Loucy (cell line): ENCODE results near the gene CBLC.

Source experiments
- H2AFZ ChIP-seq: fragments of 200-600 bp; sonication (generic); 2 replicates; pipeline ENCODE4 v1.6.0; 2016; ENCODE audit warnings: antibody characterized with exemption, mild to moderate bottlenecking, low read length, moderate library complexity
- H3F3A ChIP-seq: fragments of 200-600 bp; 2 replicates; pipeline ENCODE4 v1.6.0; 2016; ENCODE audit warnings: antibody characterized with exemption, low read depth, mild to moderate bottlenecking
- H3K27me3 ChIP-seq: fragments of 200-600 bp; sonication (generic); 2 replicates; pipeline ENCODE4 v1.6.1; 2014; ENCODE audit warnings: low read length, mild to moderate bottlenecking; ENCODE audit not compliant: insufficient read depth, poor library complexity, severe bottlenecking
- H3K36me3 ChIP-seq: fragments of 200-600 bp; sonication (generic); 2 replicates; pipeline ENCODE4 v1.6.1; 2016; ENCODE audit warnings: low read length; ENCODE audit not compliant: insufficient read depth
- H3K4me1 ChIP-seq: fragments of 200-600 bp; sonication (generic); 2 replicates; pipeline ENCODE4 v1.5.1; 2014; ENCODE audit warnings: low read length, mild to moderate bottlenecking; ENCODE audit not compliant: insufficient read depth, poor library complexity, severe bottlenecking
- H3K4me2 ChIP-seq: fragments of 200-600 bp; sonication (generic); 2 replicates; pipeline ENCODE4 v1.6.0; 2014; ENCODE audit warnings: antibody characterized with exemption, low read length, low read depth, mild to moderate bottlenecking; ENCODE audit not compliant: poor library complexity, severe bottlenecking
- H3K4me3 ChIP-seq: fragments of 200-600 bp; sonication (generic); 2 replicates; pipeline ENCODE4 v1.5.1; 2014; ENCODE audit warnings: low read length, mild to moderate bottlenecking, mixed read lengths; ENCODE audit not compliant: poor library complexity, severe bottlenecking
- H3K79me2 ChIP-seq: fragments of 200-600 bp; sonication (generic); 2 replicates; pipeline ENCODE4 v1.6.1; 2014; ENCODE audit warnings: low read length; ENCODE audit not compliant: insufficient read depth
- H3K9ac ChIP-seq: fragments of 200-600 bp; sonication (generic); 2 replicates; pipeline ENCODE4 v1.6.0; 2014; ENCODE audit warnings: mild to moderate bottlenecking, low read depth, low read length, moderate library complexity; ENCODE audit not compliant: poor library complexity, severe bottlenecking
- H3K9me2 ChIP-seq: fragments of 200-600 bp; sonication (generic); replicated peaks from 2 replicates; pipeline ENCODE4 v1.6.1; 2016; ENCODE audit warnings: low read depth, low read length, mixed read lengths
- H3K9me3 ChIP-seq: fragments of 200-600 bp; sonication (generic); 2 replicates; pipeline ENCODE4 v1.6.1; 2014; ENCODE audit warnings: mild to moderate bottlenecking, antibody characterized with exemption, low read length, low read depth; ENCODE audit not compliant: insufficient read depth
- H4K20me1 ChIP-seq: fragments of 200-600 bp; sonication (generic); 2 replicates; pipeline ENCODE4 v1.6.0; 2014; ENCODE audit warnings: antibody characterized with exemption, low read length, mild to moderate bottlenecking; ENCODE audit not compliant: insufficient read depth, poor library complexity, severe bottlenecking
- CTCF ChIP-seq: fragments of 200-600 bp; sonication (generic); conservative IDR thresholded peaks from 2 replicates; pipeline ENCODE4 v1.5.1; 2014; ENCODE audit warnings: mild to moderate bottlenecking, antibody characterized with exemption, low read length
- EZH2phosphoT487 ChIP-seq: fragments of 200-600 bp; IDR thresholded peaks from 2 replicates; pipeline ENCODE4 v1.6.1; 2018; ENCODE audit warnings: antibody characterized with exemption, mild to moderate bottlenecking, moderate library complexity, borderline replicate concordance

CBLC gene

DNA sequence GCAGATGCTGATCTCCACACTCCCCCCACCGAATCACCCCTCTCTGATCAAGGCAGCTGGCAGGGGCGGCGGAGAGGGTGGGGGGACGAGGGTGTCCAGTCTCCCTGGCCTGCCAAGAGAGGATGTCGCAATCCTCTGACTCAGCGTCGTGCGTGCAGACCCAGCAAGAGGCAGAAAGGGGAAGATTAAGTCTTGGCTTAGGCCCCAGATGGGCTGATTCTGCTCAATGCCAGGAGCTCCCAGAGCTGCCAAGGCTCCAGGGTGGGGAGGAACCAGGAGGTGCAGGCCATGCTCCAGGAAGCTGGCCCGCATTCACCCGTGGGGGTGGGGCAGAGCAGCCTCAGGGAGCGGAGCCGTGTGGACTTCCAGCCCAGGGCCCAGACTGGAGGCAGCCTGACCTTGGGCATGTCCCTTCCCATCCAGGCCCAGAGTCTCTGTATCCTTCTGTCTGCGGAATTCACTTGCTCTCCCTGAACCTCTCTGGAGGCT is 35.8 kb upstream of the CBLC start:
- Histone ChIP-seq H3K9ac (no peak overlapping the region), H3K4me1 (peaks cover 4% of the 10 kb centered on the region), H4K20me1 (no peaks in the 10 kb centered on the region), H3K4me2 (no peak overlapping the region), H3K27me3 (no peaks in the 10 kb centered on the region), H3K4me3 (no peak overlapping the region), H3K9me3 (no peaks in the 10 kb centered on the region), H3K36me3 (no peaks in the 10 kb centered on the region), H3F3A (no peaks in the 10 kb centered on the region), H3K79me2 (no peaks in the 10 kb centered on the region), H3K9me2 (no peaks in the 10 kb centered on the region), H2AFZ (no peak overlapping the region)
- TF ChIP-seq EZH2phosphoT487 (no peak), CTCF (no peak)

DNA sequence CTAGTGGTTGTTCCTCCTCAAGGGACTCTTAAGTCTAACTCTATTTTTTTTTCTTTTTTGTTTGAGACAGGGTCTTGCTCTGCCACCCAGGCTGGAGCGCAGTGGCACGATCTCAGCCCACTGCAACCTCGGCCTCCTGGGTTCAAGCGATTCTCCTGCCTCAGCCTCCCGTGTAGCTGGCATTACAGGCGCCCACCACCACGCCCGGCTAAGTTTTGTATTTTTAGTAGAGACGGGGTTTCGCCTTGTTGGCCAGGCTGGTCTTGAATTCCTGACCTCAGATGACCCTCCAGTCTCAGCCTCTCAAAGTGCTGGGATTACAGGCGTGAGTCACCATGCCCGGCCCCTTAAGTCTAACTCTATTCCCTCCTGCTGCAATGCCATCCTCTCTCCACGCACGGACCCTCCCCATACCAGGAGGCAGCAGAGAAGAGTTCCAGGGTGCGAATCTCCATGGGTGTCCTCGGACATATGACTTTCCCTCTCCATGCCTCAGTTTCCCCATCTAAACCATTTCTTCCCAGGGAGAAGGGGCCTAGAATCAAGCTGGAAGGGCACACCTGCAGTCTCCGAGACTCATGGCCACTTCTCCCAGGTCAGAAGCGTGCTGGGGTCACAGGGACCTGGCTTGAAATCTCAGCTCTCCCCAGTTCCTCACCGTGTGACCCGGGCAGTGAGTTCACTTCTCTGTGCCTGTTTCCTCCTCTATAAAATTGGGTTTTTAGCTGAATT is 35.2 kb upstream of the CBLC start:
- Histone ChIP-seq H3K4me2 (no peak overlapping the region), H2AFZ (no peak overlapping the region), H3K4me3 (no peak overlapping the region)

DNA sequence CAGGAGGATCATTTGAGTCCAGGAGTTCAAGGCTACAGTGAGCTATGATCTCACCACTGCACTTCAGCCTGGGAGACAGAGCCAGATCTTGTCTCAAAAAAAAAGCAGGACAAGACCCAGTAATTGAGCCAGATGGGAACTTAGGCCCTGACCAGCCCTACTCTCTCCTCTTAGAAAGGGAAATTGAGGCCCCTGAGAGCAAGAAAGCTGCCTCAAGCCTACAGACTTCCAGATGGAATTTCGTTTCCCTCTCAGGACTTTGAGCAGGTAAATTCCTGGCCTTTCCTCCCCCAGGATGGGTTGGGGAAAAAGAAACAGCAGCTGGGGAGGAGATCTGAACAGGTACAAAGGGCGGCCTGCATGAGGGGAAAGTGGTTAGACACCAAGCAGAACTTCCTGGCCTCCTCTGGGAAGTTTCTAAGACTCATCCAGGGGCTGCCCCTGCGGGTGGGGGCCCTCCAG is 32.8 kb upstream of the CBLC start:
- Histone ChIP-seq H3K4me2 (no peak overlapping the region), H3K27me3 (no peaks in the 10 kb centered on the region), H3K9me3 (no peaks in the 10 kb centered on the region), H2AFZ (no peak overlapping the region), H4K20me1 (peaks cover 2% of the 10 kb centered on the region), H3K9me2 (no peaks in the 10 kb centered on the region), H3K4me3 (no peak overlapping the region), H3K36me3 (no peaks in the 10 kb centered on the region), H3K9ac (no peak overlapping the region), H3K79me2 (peaks cover 10% of the 10 kb centered on the region; the same call in 1 of the 2 replicates), H3K4me1 (peaks cover 20% of the 10 kb centered on the region), H3F3A (0 out of 2 replicates have a peak, but pooled peaks cover 3% of the 10 kb centered on the region)
- TF ChIP-seq EZH2phosphoT487: no peak
- no peak for TF ChIP-seq CTCF

More for the DNA sequence above, 35.2 kb upstream of the CBLC start:
- no peak for TF ChIP-seq EZH2phosphoT487
- Histone ChIP-seq H3K4me1 (peaks cover 5% of the 10 kb centered on the region), H3K9me2 (no peaks in the 10 kb centered on the region), H4K20me1 (no peaks in the 10 kb centered on the region), H3K9ac (no peak overlapping the region), H3K27me3 (no peaks in the 10 kb centered on the region), H3K79me2 (no peaks in the 10 kb centered on the region), H3F3A (no peaks in the 10 kb centered on the region), H3K36me3 (no peaks in the 10 kb centered on the region), H3K9me3 (no peaks in the 10 kb centered on the region)
